Liver (tissue), 9 donors: ENCODE measurements around the gene GCNT2. TPM values are rescaled to one million over a fixed set of nuclear protein-coding genes. Genes with fewer than 3 reads are reported as not detected.

Source experiments
- DNase-seq: peaks from one replicate; pipeline ENCODE4 v3.0.0-alpha.2; 2017; ENCODE audit warnings: low spot score
- H3K27ac ChIP-seq, 2 donors: one replicate each; pipeline ENCODE4 v1.7.0; 2013; ENCODE audit warnings: inconsistent platforms in 2 of 2, low read length in 2 of 2, control low read depth in 1 of 2, low read depth in 1 of 2, mild to moderate bottlenecking in 1 of 2
- H3K27me3 ChIP-seq, 4 donors: one replicate each; pipeline versions ENCODE4 v1.6.1 to v1.7.0; 2013; ENCODE audit warnings: low read length in 3 of 4, inconsistent platforms in 1 of 4, mild to moderate bottlenecking in 1 of 4, moderate library complexity in 1 of 4; ENCODE audit not compliant: control insufficient read depth in 4 of 4, insufficient read depth in 4 of 4
- H3K36me3 ChIP-seq, 4 donors: one replicate each; pipeline versions ENCODE4 v1.6.1 to v1.7.0; 2013; ENCODE audit warnings: low read length in 3 of 4, mild to moderate bottlenecking in 3 of 4, low read depth in 1 of 4, moderate library complexity in 1 of 4; ENCODE audit not compliant: control insufficient read depth in 4 of 4, insufficient read depth in 3 of 4
- H3K4me1 ChIP-seq, 4 donors: one replicate each; pipeline versions ENCODE4 v1.6.1 to v1.7.0; 2013; ENCODE audit warnings: low read length in 3 of 4, mild to moderate bottlenecking in 3 of 4, moderate library complexity in 1 of 4; ENCODE audit not compliant: control insufficient read depth in 4 of 4, insufficient read depth in 4 of 4
- H3K4me3 ChIP-seq, 3 donors: one replicate each; pipeline versions ENCODE4 v1.6.1 to v1.7.0; 2013; ENCODE audit warnings: low read length in 3 of 3, control low read depth in 1 of 3, low read depth in 1 of 3, mild to moderate bottlenecking in 1 of 3
- H3K9ac ChIP-seq, 2 donors: one replicate each; pipeline ENCODE4 v1.7.0; 2013; ENCODE audit warnings: low read length in 2 of 2, mild to moderate bottlenecking in 2 of 2, moderate library complexity in 2 of 2, control low read depth in 1 of 2, low read depth in 1 of 2
- H3K9me3 ChIP-seq, 4 donors: one replicate each; pipeline versions ENCODE4 v1.6.1 to v1.7.0; 2013; ENCODE audit warnings: low read length in 3 of 4; ENCODE audit not compliant: control insufficient read depth in 4 of 4
- EGR1 ChIP-seq, 2 donors: IDR thresholded peaks; 2 replicates each; pipeline ENCODE4 v1.6.1; 2016 to 2018; ENCODE audit warnings: antibody characterized with exemption in 2 of 2, low read depth in 2 of 2
- FOXA1 ChIP-seq: IDR thresholded peaks from 2 replicates; pipeline ENCODE4 v1.6.1; 2016; ENCODE audit warnings: antibody characterized with exemption
- FOXA2 ChIP-seq: IDR thresholded peaks from 2 replicates; pipeline ENCODE4 v1.6.1; 2016; ENCODE audit warnings: antibody characterized with exemption
- GABPA ChIP-seq, 2 donors: IDR thresholded peaks in 1 of 2; conservative IDR thresholded peaks in 1 of 2; 2 replicates each; pipeline ENCODE4 v1.6.1; 2016; ENCODE audit warnings: antibody characterized with exemption in 2 of 2, mild to moderate bottlenecking in 1 of 2, moderate library complexity in 1 of 2
- HNF4A ChIP-seq, 2 donors: conservative IDR thresholded peaks; 2 replicates each; pipeline ENCODE4 v1.6.1; 2016; ENCODE audit warnings: antibody characterized with exemption in 2 of 2, mild to moderate bottlenecking in 2 of 2
- HNF4G ChIP-seq: IDR thresholded peaks from 2 replicates; pipeline ENCODE4 v1.6.1; 2016; ENCODE audit warnings: antibody characterized with exemption
- JUND ChIP-seq, 2 donors: IDR thresholded peaks; 2 replicates each; pipeline ENCODE4 v1.6.1; 2016; ENCODE audit warnings: antibody characterized with exemption in 2 of 2
- NR2F2 ChIP-seq: IDR thresholded peaks from 2 replicates; pipeline ENCODE4 v1.6.1; 2016; ENCODE audit warnings: antibody characterized with exemption
- RAD21 ChIP-seq, 2 donors: IDR thresholded peaks; 2 replicates each; pipeline ENCODE4 v1.6.1; 2016; ENCODE audit warnings: antibody characterized with exemption in 2 of 2, mild to moderate bottlenecking in 2 of 2
- RXRA ChIP-seq, 2 donors: IDR thresholded peaks; 2 replicates each; pipeline ENCODE4 v1.6.1; 2017 to 2018; ENCODE audit warnings: antibody characterized with exemption in 2 of 2, mild to moderate bottlenecking in 1 of 2
- SP1 ChIP-seq: IDR thresholded peaks from 2 replicates; pipeline ENCODE4 v1.6.1; 2018; ENCODE audit warnings: antibody characterized with exemption, mild to moderate bottlenecking
- TAF1 ChIP-seq: conservative IDR thresholded peaks from 2 replicates; pipeline ENCODE4 v1.6.1; 2016; ENCODE audit warnings: antibody characterized with exemption, mild to moderate bottlenecking
- YY1 ChIP-seq: IDR thresholded peaks from 2 replicates; pipeline ENCODE4 v1.6.1; 2016; ENCODE audit warnings: antibody characterized with exemption, mild to moderate bottlenecking
- WGBS: extraction: QIAGEN DNeasy Blood & Tissue Kit; methylation state at CpG from one replicate; pipeline ENCODE4 v1.1.7; 2013; 5-methylcytosine and 5-hydroxymethylcytosine counted together
- polyA plus RNA-seq, 2 donors: library from polyadenylated mRNA; stranded (reverse) in 1 of 2; unstranded in 1 of 2; fragments of 200-250 nt in 1 of 2; fragments of >200 nt in 1 of 2; fragmentation: Nextera tagmentation in 1 of 2; extraction: Ambion mirVana in 1 of 2; gene quantifications; one replicate each; pipeline versions ENCODE4 v1.2.1 to v1.2.3, GENCODE V29; 2013 to 2015
- total RNA-seq, 2 donors: library from RNA; depleted of rRNA; stranded (reverse); fragments of >200 nt; gene quantifications; one replicate each; pipeline ENCODE4 v1.2.3, GENCODE V29; 2014
- TF ChIP-seq, protein P1 (sequence below): IDR thresholded peaks from 2 replicates; pipeline ENCODE4 v1.6.1; 2016; ENCODE audit warnings: antibody characterized with exemption
- TF ChIP-seq, protein P2 (sequence below): fragments of 150-350 bp; IDR thresholded peaks from 2 replicates; pipeline ENCODE4 v1.5.1; 2017; ENCODE audit warnings: improper control_type of control experiment, low read depth, low read length; ENCODE audit not compliant: missing input control
- TF ChIP-seq, protein P3 (sequence below): IDR thresholded peaks from 2 replicates; pipeline ENCODE4 v1.6.1; 2016; ENCODE audit warnings: antibody characterized with exemption, mild to moderate bottlenecking
- TF ChIP-seq, protein P4 (sequence below): IDR thresholded peaks from 2 replicates; pipeline ENCODE4 v1.6.1; 2016; ENCODE audit warnings: antibody characterized with exemption
- TF ChIP-seq, protein P5 (sequence below): IDR thresholded peaks from 2 replicates; pipeline ENCODE4 v1.6.1; 2016; ENCODE audit warnings: antibody characterized with exemption
- donor health status: healthy.
- donor health status: healthy.
- donor health status: healthy.
- donor health status: healthy.
- donor health status: healthy.

GCNT2 gene
- total and polyA plus RNA-seq, 4 donors: 2.8 to 16.7 (median 4.2) TPM

DNA sequence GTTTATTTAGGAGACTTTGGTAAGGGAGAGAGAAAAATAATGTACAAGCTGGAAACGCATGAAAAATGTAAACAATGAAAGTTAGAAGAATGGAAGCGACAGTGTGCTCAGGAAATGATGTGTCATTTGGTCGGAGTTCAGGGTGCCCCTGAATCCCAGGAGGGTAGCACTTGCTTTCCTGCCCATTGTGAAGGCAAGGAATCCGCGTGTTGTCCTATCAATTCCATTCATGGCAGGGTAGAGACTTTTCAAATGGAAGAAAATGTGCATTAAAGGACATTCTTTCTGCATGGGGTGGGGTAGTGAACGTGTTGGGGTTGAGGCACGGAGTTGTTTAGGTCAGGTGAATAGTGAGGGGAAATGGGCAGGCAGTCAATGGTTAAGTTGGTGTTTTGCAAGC is 33.7 kb downstream of the GCNT2 start:
- WGBS: 85% methylated on average over 7 of the region's 7 CpGs
- Histone ChIP-seq H3K4me3 (no peak overlapping the region), H3K27ac (no peak overlapping the region), H3K9ac (no peak overlapping the region), H3K4me1 (peaks cover 4 to 32% (median 25%) of the 10 kb centered on the region in 4 donors), H3K27me3 (no peaks in the 10 kb centered on the region), H3K36me3 (no peaks in the 10 kb centered on the region), H3K9me3 (no peaks in the 10 kb centered on the region)
- TF ChIP-seq FOXA2 (no peak), RAD21 (IDR thresholded peaks at IDR 0.05) (no peak), GABPA (IDR thresholded peaks at IDR 0.05 in 1 of 2, conservative IDR thresholded peaks at IDR 0.05 in 1 of 2) (no peak), TAF1 (no peak), HNF4G (no peak), YY1 (no peak), FOXA1 (no peak), EGR1 (IDR thresholded peaks at IDR 0.05; ENCODE audit: low read depth in 2 of 2) (no peak), SP1 (no peak), JUND (IDR thresholded peaks at IDR 0.05) (no peak), RXRA (IDR thresholded peaks at IDR 0.05) (no peak), NR2F2 (no peak), HNF4A (conservative IDR thresholded peaks at IDR 0.05) (no peak)
- TF ChIP-seq, protein P1, sequence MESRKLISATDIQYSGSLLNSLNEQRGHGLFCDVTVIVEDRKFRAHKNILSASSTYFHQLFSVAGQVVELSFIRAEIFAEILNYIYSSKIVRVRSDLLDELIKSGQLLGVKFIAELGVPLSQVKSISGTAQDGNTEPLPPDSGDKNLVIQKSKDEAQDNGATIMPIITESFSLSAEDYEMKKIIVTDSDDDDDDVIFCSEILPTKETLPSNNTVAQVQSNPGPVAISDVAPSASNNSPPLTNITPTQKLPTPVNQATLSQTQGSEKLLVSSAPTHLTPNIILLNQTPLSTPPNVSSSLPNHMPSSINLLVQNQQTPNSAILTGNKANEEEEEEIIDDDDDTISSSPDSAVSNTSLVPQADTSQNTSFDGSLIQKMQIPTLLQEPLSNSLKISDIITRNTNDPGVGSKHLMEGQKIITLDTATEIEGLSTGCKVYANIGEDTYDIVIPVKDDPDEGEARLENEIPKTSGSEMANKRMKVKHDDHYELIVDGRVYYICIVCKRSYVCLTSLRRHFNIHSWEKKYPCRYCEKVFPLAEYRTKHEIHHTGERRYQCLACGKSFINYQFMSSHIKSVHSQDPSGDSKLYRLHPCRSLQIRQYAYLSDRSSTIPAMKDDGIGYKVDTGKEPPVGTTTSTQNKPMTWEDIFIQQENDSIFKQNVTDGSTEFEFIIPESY: no peak
- TF ChIP-seq, protein P2, sequence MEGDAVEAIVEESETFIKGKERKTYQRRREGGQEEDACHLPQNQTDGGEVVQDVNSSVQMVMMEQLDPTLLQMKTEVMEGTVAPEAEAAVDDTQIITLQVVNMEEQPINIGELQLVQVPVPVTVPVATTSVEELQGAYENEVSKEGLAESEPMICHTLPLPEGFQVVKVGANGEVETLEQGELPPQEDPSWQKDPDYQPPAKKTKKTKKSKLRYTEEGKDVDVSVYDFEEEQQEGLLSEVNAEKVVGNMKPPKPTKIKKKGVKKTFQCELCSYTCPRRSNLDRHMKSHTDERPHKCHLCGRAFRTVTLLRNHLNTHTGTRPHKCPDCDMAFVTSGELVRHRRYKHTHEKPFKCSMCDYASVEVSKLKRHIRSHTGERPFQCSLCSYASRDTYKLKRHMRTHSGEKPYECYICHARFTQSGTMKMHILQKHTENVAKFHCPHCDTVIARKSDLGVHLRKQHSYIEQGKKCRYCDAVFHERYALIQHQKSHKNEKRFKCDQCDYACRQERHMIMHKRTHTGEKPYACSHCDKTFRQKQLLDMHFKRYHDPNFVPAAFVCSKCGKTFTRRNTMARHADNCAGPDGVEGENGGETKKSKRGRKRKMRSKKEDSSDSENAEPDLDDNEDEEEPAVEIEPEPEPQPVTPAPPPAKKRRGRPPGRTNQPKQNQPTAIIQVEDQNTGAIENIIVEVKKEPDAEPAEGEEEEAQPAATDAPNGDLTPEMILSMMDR: no peak
- TF ChIP-seq, protein P3, sequence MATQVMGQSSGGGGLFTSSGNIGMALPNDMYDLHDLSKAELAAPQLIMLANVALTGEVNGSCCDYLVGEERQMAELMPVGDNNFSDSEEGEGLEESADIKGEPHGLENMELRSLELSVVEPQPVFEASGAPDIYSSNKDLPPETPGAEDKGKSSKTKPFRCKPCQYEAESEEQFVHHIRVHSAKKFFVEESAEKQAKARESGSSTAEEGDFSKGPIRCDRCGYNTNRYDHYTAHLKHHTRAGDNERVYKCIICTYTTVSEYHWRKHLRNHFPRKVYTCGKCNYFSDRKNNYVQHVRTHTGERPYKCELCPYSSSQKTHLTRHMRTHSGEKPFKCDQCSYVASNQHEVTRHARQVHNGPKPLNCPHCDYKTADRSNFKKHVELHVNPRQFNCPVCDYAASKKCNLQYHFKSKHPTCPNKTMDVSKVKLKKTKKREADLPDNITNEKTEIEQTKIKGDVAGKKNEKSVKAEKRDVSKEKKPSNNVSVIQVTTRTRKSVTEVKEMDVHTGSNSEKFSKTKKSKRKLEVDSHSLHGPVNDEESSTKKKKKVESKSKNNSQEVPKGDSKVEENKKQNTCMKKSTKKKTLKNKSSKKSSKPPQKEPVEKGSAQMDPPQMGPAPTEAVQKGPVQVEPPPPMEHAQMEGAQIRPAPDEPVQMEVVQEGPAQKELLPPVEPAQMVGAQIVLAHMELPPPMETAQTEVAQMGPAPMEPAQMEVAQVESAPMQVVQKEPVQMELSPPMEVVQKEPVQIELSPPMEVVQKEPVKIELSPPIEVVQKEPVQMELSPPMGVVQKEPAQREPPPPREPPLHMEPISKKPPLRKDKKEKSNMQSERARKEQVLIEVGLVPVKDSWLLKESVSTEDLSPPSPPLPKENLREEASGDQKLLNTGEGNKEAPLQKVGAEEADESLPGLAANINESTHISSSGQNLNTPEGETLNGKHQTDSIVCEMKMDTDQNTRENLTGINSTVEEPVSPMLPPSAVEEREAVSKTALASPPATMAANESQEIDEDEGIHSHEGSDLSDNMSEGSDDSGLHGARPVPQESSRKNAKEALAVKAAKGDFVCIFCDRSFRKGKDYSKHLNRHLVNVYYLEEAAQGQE: no peak
- TF ChIP-seq, protein P4, sequence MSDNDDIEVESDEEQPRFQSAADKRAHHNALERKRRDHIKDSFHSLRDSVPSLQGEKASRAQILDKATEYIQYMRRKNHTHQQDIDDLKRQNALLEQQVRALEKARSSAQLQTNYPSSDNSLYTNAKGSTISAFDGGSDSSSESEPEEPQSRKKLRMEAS: no peak
- TF ChIP-seq, protein P5, sequence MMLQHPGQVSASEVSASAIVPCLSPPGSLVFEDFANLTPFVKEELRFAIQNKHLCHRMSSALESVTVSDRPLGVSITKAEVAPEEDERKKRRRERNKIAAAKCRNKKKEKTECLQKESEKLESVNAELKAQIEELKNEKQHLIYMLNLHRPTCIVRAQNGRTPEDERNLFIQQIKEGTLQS: no peak
- no peak for DNase-seq
